ENCODE results near the gene PHLPP2. TPM values are rescaled to one million over a fixed set of nuclear protein-coding genes. Genes with fewer than 3 reads are reported as not detected.
A peak's percentile ranks its signal among the peaks of the same experiment; 100 is the strongest.

PHLPP2 gene
- total RNA-seq, 2 experiments from 2014 or later, result 4.7 to 5.0 TPM

DNA sequence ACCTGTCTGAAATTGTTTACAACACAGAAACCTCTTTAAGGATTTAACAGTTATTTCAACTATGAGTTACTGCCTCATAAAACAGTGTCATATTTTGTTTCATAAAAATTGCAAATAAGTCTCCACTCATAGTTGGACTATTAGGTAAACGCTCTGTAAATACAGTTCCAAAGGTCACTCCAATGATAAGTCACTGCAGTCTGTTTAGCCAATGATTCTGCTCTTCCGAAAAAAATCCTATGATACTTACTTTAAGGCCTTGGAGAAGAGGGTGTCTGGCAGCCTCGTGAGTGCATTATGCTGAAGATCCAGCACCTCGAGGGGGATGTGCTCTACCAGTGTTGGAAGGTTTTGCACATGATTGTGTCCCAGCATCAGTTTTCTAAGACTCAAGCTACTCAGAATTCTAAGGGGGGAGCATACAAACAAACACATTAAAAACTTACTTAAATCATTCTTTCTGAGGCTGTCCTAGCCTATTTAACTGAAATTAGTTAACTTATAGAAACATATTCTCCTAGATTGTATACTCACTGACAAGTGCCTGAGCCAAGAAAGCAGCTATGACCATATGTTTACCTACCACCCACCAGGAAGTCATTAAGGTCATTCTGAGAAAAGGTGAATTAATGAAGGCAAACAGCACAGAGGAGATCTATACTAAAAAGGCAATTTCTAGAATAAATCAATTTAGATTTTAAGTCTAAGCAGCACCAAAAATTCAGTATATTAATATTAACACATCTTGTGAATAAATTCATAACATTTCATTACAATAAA is 57.4 kb downstream of the PHLPP2 start:
- no peak overlapping the region for H3K4me3 Mint-ChIP-seq
- H3K4me1 Mint-ChIP-seq (ENCODE audit: low read depth), result no peaks in the 10 kb centered on the region
- POLR2A ChIA-PET, result no interaction called here
- DNase-seq (no peak), ATAC-seq (no peak)
- H3K27ac Mint-ChIP-seq, result no peak overlapping the region
- H3K36me3 Mint-ChIP-seq (ENCODE audit: low read depth), result peaks cover 6% of the 10 kb centered on the region
- H3K27me3 Mint-ChIP-seq (ENCODE audit: low read depth), result no peaks in the 10 kb centered on the region
- CTCF ChIA-PET, result interaction anchor here (1.3 kb wide), 1 partner anchor 294 kb away, joined by 6 read pairs; no protein-coding TSS in a partner anchor
- H3K9me3 Mint-ChIP-seq (ENCODE audit: insufficient read depth), result no peaks in the 10 kb centered on the region

DNA sequence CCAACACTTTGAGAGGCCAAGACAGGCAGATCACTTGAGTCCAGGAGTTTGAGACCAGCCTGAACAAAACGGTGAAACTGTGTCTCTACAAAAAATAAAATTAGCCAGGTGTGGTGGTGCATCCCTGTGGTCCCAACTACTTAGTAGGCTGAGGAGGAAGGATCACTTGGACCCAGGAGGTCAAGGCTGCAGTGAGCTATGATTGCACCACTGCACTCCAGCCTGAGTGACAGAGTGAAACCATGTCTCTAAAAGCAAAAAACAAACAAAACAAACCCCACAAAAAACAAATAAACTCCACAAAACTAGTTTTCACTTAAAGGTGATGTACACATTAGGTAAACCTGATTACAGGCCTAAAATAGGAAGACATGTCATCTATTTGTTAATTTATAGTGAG is 58.2 kb downstream of the PHLPP2 start:
- Mint-ChIP-seq H3K9me3 (ENCODE audit: insufficient read depth) (no peaks in the 10 kb centered on the region), H3K36me3 (ENCODE audit: low read depth) (peaks cover 4% of the 10 kb centered on the region), H3K27me3 (ENCODE audit: low read depth) (no peaks in the 10 kb centered on the region), H3K27ac (no peak overlapping the region), H3K4me1 (ENCODE audit: low read depth) (no peaks in the 10 kb centered on the region), H3K4me3 (no peak overlapping the region)
- ChIA-PET POLR2A (no interaction called here), CTCF (interaction anchor here (1.3 kb wide), 1 partner anchor 295 kb away, joined by 6 read pairs; no protein-coding TSS in a partner anchor)
- DNase-seq (no peak), ATAC-seq (no peak)

DNA sequence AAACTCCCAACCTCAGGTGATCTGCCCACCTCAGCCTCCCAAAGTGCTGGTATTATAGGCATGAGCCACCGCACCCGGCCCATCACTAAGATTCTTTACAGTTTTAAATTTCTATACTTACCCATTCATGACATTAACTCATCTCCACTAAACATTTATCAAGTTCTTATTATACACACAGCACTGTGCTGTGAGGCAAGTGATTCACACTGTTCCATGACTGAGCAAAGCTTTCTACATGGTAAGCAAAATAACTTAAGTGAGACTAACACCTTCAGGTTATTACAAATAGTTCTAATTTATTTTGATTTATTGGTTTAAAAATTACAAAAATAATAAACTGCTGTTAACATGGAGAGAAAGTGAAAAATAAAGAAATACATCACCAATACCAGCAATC is 65.0 kb downstream of the PHLPP2 start:
- no peaks in the 10 kb centered on the region for H3K9me3 Mint-ChIP-seq (ENCODE audit: insufficient read depth)
- H3K4me1 Mint-ChIP-seq (ENCODE audit: low read depth), result peaks cover 8% of the 10 kb centered on the region
- H3K4me3 Mint-ChIP-seq, result no peak overlapping the region
- no peaks in the 10 kb centered on the region for H3K27me3 Mint-ChIP-seq (ENCODE audit: low read depth)
- no peak for ATAC-seq
- H3K36me3 Mint-ChIP-seq (ENCODE audit: low read depth), result peaks cover 18% of the 10 kb centered on the region
- H3K27ac Mint-ChIP-seq, result no peak overlapping the region
- ChIA-PET CTCF (no interaction called here), POLR2A (no interaction called here)
- no peak for DNase-seq

DNA sequence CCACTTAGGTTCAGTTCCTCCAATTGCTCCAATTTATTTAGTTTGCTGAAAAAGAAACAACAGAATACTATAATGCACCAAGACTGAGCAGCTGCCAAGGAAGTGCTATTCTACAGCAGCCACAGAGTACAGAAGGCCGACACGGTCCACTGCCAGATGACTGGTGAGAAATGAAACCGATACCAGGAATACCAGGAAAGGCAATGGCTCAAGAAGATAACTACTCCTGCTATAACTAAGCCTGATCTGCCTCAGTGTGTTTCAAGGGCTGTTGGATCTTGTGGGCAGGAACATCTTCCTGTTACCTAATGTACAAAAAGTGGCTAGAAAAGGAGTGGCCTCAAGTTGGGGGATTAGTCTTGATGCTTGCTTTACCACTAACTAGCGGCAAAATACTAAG is 65.7 kb downstream of the PHLPP2 start:
- Mint-ChIP-seq H3K27me3 (ENCODE audit: low read depth) (no peaks in the 10 kb centered on the region), H3K4me1 (ENCODE audit: low read depth) (peaks cover 8% of the 10 kb centered on the region), H3K27ac (no peak overlapping the region), H3K9me3 (ENCODE audit: insufficient read depth) (no peaks in the 10 kb centered on the region), H3K4me3 (no peak overlapping the region), H3K36me3 (ENCODE audit: low read depth) (peaks cover 13% of the 10 kb centered on the region)
- ATAC-seq, result no peak
- ChIA-PET POLR2A (interaction anchor here (0.6 kb wide), 1 partner anchor 15 kb away, joined by 3 read pairs; no protein-coding TSS in a partner anchor), CTCF (interaction anchor here (1.0 kb wide), 1 partner anchor 94 kb away, joined by 3 read pairs; no protein-coding TSS in a partner anchor)
- no peak for DNase-seq

DNA sequence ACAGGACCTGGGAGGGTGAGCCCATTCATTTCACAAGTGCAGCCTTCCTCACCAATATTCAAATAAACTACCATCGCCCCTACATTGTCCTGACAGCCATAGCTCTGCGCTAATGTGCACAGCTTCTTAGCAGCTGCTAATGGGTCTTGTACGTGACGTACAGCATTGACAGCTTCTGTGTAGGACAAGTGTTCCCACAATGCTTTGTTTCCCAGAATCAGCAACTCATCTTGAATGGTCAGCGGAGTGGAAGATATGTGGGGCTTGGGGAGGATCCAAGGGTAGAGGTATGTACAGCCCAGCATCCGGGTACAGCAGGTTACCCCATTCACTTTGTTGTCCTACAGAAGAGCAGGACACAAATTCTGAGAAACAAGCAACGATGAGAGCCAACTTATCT is 74.8 kb downstream of the PHLPP2 start:
- DNase-seq, result no peak
- ATAC-seq, result no peak
- Mint-ChIP-seq H3K36me3 (ENCODE audit: low read depth) (peaks cover 2% of the 10 kb centered on the region), H3K9me3 (ENCODE audit: insufficient read depth) (no peaks in the 10 kb centered on the region), H3K27me3 (ENCODE audit: low read depth) (no peaks in the 10 kb centered on the region), H3K4me3 (no peak overlapping the region), H3K4me1 (ENCODE audit: low read depth) (no peaks in the 10 kb centered on the region), H3K27ac (no peak overlapping the region)
- POLR2A ChIA-PET, result no interaction called here
- CTCF ChIA-PET, result no interaction called here

DNA sequence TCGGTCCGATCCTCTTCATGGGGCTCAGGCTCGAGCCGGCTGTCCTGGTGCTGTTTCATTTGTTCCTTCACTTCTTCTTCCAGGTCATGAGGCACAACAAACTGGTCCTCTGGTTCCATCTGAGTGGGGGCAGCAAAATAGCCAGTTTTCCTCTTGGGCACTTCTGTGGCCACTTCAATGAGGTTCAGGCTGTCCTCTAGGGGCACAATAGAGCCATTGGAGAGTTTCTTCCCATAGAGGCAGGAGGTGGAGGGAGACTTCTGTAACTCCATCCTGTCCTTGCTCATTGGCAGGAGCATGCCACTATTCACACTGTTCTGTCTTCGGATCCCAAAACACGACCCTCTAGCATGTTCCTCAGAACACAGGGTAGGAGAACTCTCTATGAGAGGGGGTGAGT is 75.6 kb downstream of the PHLPP2 start:
- Mint-ChIP-seq H3K36me3 (ENCODE audit: low read depth) (peaks cover 2% of the 10 kb centered on the region), H3K27ac (no peak overlapping the region), H3K4me1 (ENCODE audit: low read depth) (no peaks in the 10 kb centered on the region), H3K27me3 (ENCODE audit: low read depth) (no peaks in the 10 kb centered on the region), H3K9me3 (ENCODE audit: insufficient read depth) (no peaks in the 10 kb centered on the region), H3K4me3 (no peak overlapping the region)
- ChIA-PET CTCF (no interaction called here), POLR2A (no interaction called here)
- DNase-seq, result no peak
- no peak for ATAC-seq

DNA sequence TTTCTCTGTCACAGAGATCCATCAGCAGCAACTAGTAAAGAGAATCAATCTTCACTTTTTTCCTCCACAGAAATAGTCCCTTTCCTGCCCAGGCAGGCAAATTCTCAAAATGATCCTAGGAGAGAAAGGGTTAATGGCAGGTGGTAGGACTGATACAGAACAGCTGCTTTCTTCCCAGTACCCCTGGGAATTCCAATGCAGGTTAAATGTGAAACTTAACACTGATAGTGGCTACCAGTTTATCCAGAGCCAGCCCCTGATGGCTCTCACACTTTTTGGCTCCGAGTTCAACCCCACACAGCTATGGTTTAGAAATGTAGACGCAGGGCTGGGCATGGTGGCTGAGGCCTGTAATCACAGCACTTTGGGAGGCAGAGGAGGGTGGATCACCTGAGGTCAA is 76.3 kb downstream of the PHLPP2 start:
- no peaks in the 10 kb centered on the region for H3K27me3 Mint-ChIP-seq (ENCODE audit: low read depth)
- ChIA-PET POLR2A (no interaction called here), CTCF (no interaction called here)
- no peaks in the 10 kb centered on the region for H3K9me3 Mint-ChIP-seq (ENCODE audit: insufficient read depth)
- no peak overlapping the region for H3K4me3 Mint-ChIP-seq
- DNase-seq, result no peak
- no peak overlapping the region for H3K27ac Mint-ChIP-seq
- H3K4me1 Mint-ChIP-seq (ENCODE audit: low read depth), result no peaks in the 10 kb centered on the region
- ATAC-seq, result no peak
- H3K36me3 Mint-ChIP-seq (ENCODE audit: low read depth), result peaks cover 2% of the 10 kb centered on the region

DNA sequence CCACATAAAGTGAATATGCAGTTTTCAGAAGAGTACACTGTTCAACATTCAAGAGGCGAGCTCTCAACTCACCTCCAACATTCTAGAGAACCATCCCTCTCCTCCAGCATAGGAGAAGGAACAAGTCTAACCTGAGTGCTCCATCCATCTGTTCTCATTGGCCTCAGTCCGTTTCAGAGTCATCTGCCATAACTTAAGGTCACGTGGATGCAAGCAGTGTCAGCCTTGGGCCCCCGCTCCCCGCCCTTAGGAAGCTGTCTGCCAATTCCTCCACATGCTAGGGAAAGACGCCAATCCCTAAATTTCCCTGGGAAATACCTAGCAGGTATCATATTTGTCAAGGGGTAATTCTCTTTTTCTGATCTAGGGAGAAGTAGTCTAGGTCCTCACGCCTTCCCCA is 77.1 kb downstream of the PHLPP2 start:
- Mint-ChIP-seq H3K4me3 (no peak overlapping the region), H3K4me1 (ENCODE audit: low read depth) (no peaks in the 10 kb centered on the region), H3K9me3 (ENCODE audit: insufficient read depth) (no peaks in the 10 kb centered on the region), H3K36me3 (ENCODE audit: low read depth) (peaks cover under 1% of the 10 kb centered on the region), H3K27ac (no peak overlapping the region), H3K27me3 (ENCODE audit: low read depth) (no peaks in the 10 kb centered on the region)
- DNase-seq (no peak), ATAC-seq (no peak)
- CTCF ChIA-PET, result no interaction called here
- POLR2A ChIA-PET, result no interaction called here

DNA sequence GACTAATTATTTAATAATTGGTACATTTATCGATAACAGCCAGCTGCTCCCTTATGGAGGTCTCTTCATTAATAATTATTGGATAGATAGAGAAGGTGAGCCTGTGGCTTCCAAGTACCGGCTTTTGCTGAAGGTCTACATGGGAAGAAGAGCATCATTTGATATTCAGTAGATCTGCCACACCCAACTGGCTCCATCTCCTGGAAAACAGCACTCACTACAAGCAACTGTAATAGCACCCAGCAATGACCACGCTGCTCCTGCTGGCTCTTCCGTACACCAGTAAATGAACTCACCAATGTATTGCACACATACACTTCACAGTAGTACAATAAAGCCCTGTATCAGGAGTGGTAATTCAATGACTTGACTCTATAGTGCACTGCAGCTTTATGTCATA is 79.1 kb downstream of the PHLPP2 start:
- peak; percentile 29 for DNase-seq
- Mint-ChIP-seq H3K9me3 (ENCODE audit: insufficient read depth) (no peaks in the 10 kb centered on the region), H3K4me1 (ENCODE audit: low read depth) (no peaks in the 10 kb centered on the region), H3K36me3 (ENCODE audit: low read depth) (no peaks in the 10 kb centered on the region), H3K4me3 (no peak overlapping the region), H3K27ac (no peak overlapping the region), H3K27me3 (ENCODE audit: low read depth) (no peaks in the 10 kb centered on the region)
- CTCF ChIA-PET, result interaction anchor here (0.6 to 2.7 kb wide), 3 partner anchors 35 to 1308 kb away, joined by 3 to 13 read pairs (median 3); no protein-coding TSS in a partner anchor
- peak; percentile 71 for ATAC-seq
- POLR2A ChIA-PET, result no interaction called here

DNA sequence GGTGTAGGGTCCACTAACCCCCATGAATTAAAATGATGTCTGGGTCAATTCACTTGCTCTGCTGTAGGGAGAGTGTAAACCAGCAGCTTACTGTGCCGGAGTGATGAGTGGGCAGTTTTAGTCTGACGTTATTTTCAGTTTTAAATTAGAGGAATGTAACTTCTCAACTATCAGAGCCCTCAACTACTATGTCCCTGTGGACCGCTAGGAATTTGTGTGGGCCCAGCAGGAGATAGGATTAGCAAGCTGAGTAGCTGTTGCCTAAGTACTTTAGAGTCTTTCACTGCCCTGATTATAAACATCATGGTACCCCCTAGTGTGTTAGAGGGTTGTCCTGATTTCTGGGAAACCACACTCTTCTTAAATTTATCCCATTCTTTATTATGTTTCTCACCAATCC is 87.1 kb downstream of the PHLPP2 start:
- Mint-ChIP-seq H3K4me1 (ENCODE audit: low read depth) (no peaks in the 10 kb centered on the region), H3K9me3 (ENCODE audit: insufficient read depth) (no peaks in the 10 kb centered on the region), H3K4me3 (no peak overlapping the region), H3K36me3 (ENCODE audit: low read depth) (no peaks in the 10 kb centered on the region), H3K27ac (no peak overlapping the region), H3K27me3 (ENCODE audit: low read depth) (no peaks in the 10 kb centered on the region)
- ATAC-seq, result no peak
- ChIA-PET CTCF (interaction anchor here (1.0 kb wide), 1 partner anchor 27 kb away, joined by 3 read pairs; no protein-coding TSS in a partner anchor), POLR2A (no interaction called here)
- DNase-seq, result no peak

DNA sequence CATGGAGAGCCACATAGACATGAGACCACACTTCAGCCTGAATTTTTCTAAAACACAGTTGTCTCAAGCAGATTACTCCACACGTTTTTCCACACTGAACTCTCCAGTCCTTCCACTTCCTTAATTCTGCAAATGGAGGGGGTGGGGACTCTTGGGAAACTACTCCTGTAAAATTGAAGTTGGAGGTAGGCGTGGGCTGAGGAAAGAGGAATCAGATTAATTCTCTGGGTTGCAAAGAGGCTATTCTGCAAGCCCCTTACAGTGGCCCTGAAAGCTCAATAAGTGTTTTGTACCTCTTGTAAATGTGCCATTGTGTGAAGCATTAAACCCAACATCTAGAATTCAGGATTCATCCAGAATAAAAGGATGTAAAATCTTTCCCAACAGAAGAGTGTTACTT is 88.9 kb downstream of the PHLPP2 start:
- ATAC-seq (no peak), DNase-seq (no peak)
- Mint-ChIP-seq H3K4me1 (ENCODE audit: low read depth) (no peaks in the 10 kb centered on the region), H3K27me3 (ENCODE audit: low read depth) (peaks cover 8% of the 10 kb centered on the region), H3K9me3 (ENCODE audit: insufficient read depth) (no peaks in the 10 kb centered on the region), H3K36me3 (ENCODE audit: low read depth) (no peaks in the 10 kb centered on the region), H3K27ac (no peak overlapping the region), H3K4me3 (no peak overlapping the region)
- POLR2A ChIA-PET, result no interaction called here
- CTCF ChIA-PET, result no interaction called here

DNA sequence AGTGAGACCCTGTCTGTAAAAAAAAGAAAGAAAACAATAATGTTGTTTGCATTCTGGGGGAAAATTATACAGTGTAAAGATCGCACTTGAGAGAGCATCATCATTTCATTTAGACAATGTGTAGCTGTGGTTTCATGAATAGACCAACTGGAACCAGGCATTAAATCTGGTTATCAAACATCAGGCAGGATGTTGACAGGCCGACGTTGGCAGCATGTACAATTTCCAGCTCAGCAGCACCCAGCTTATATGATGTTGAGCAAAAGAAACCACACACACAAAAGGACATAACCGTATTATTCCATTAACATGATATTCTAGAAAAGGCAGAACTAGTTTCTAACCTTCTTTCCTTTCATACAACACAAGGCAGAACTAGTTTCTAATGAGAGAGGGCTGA is 92.7 kb downstream of the PHLPP2 start:
- H3K9me3 Mint-ChIP-seq (ENCODE audit: insufficient read depth), result no peaks in the 10 kb centered on the region
- H3K4me1 Mint-ChIP-seq (ENCODE audit: low read depth), result no peaks in the 10 kb centered on the region
- peaks cover 16% of the 10 kb centered on the region for H3K27me3 Mint-ChIP-seq (ENCODE audit: low read depth)
- ChIA-PET POLR2A (no interaction called here), CTCF (interaction anchor here (1.7 kb wide), 1 partner anchor 21 kb away, joined by 7 read pairs; no protein-coding TSS in a partner anchor)
- no peak for ATAC-seq
- DNase-seq, result no peak
- H3K27ac Mint-ChIP-seq, result no peak overlapping the region
- H3K4me3 Mint-ChIP-seq, result no peak overlapping the region
- H3K36me3 Mint-ChIP-seq (ENCODE audit: low read depth), result no peaks in the 10 kb centered on the region

DNA sequence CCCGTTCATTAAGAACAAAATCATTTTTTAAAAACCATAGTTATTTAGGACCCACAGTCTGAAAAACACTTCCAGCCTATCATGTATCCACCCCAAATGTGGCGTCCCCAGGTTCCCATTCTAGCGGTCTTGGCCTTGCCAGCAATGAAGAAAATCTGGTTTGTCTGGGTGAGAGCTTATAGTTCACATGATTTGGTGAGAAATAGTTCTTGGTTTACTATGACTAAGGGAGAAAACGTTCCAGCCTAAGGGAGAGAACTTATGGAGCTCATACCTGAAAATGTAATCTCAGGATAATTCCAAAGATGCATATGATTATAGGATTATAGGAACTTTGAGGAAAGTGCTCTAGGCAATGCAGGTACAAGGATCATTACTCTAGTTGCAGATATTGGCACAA is 93.7 kb downstream of the PHLPP2 start:
- CTCF ChIA-PET, result no interaction called here
- no peaks in the 10 kb centered on the region for H3K36me3 Mint-ChIP-seq (ENCODE audit: low read depth)
- H3K4me1 Mint-ChIP-seq (ENCODE audit: low read depth), result no peaks in the 10 kb centered on the region
- H3K4me3 Mint-ChIP-seq, result no peak overlapping the region
- POLR2A ChIA-PET, result no interaction called here
- H3K27ac Mint-ChIP-seq, result no peak overlapping the region
- ATAC-seq (no peak), DNase-seq (no peak)
- no peaks in the 10 kb centered on the region for H3K9me3 Mint-ChIP-seq (ENCODE audit: insufficient read depth)
- peaks cover 18% of the 10 kb centered on the region for H3K27me3 Mint-ChIP-seq (ENCODE audit: low read depth)

Measured in activated CD8-positive, alpha-beta T cell treated with anti-CD3 and anti-CD28 coated beads, Interleukin-2, amount 10 ng/mL, durations not matched to agents 7 days and 5 days (primary cell).